ENCODE data around the gene KCNQ5. TPM values are rescaled to one million over a fixed set of nuclear protein-coding genes. Genes with fewer than 3 reads are reported as not detected.

KCNQ5 gene
- total RNA-seq, 4 donors from 2014 or later, result 0.52 to 0.97 (median 0.59) TPM

DNA sequence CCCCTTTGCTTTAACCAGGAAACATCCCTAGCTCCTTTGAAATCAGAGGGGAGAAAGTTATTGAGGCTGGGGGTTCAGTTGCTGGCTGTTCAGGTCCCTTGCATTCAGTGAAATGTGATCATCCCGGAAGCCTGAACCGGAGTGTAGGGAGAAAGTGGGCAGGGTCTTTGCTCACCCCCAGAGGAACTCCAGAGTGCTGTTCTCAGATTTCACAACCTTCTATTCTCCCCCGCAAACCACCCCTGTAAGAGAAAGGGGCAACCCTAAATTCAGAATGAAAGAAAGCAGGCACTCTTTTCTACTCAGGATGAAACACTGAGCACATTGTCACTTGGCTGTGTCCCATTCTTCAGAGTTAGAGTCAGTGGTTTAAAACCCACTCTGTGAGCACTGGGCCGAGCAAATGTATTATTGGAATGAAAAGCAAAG lies 463.6 kb downstream of the KCNQ5 start:
- WGBS, 2 donors, result 37 to 52% methylated on average over 4 of the region's 4 CpGs
- H3K4me3 ChIP-seq (ENCODE audit: low read depth, poor library complexity, severe bottlenecking), result no peak overlapping the region
- TF ChIP-seq CTCF (IDR thresholded peaks at IDR 0.05) (no peak), POLR2A (IDR thresholded peaks at IDR 0.05) (no peak)
- intact Hi-C loops (cut with DNase I; ENCODE audit: low total_unique reads), result no loop called here
- DNase-seq (ENCODE audit: low spot score in 2 of 2), result no peak

- TF ChIP-seq POLR2A (IDR thresholded peaks at IDR 0.05) (no peak), CTCF (IDR thresholded peaks at IDR 0.05) (no peak)
- intact Hi-C loops (cut with DNase I; ENCODE audit: low total_unique reads), result no loop called here
- no peak overlapping the region for H3K4me3 ChIP-seq (ENCODE audit: low read depth, poor library complexity, severe bottlenecking)
- DNase-seq (ENCODE audit: low spot score in 2 of 2), result no peak
- 87% methylated on average over 2 of the region's 2 CpGs for WGBS, 2 donors
Observed at GRCh38 chr6:73086726-73087125, 464.9 kb downstream of the KCNQ5 start.

GRCh38 chr6:73088138-73088813 lies 466.4 kb downstream of the KCNQ5 start:
- no peak for DNase-seq (ENCODE audit: low spot score in 2 of 2)
- H3K4me3 ChIP-seq (ENCODE audit: low read depth, poor library complexity, severe bottlenecking), result no peak overlapping the region
- 84 to 86% methylated on average over 4 of the region's 4 CpGs for WGBS, 2 donors
- intact Hi-C loops (cut with DNase I; ENCODE audit: low total_unique reads), result no loop called here
- no peak for TF ChIP-seq CTCF (IDR thresholded peaks at IDR 0.05)
- no peak for TF ChIP-seq POLR2A (IDR thresholded peaks at IDR 0.05)

DNA sequence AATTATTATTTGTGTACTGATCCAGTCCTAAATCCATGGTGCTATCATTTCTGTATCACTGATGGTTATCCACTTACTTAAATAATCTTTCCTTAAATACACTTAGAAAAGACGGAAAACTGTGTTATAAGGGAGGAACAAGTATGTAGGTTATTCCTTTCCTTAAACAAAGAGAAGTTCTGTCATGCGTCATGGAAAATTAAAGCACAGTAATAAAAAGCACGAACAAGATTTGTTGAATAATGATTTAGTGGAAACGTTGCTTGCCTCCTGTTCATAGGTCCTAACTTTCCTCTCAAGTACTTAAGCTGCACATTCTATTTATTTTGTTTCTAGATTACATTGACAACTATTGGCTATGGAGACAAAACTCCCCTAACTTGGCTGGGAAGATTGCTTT lies 483.1 kb downstream of the KCNQ5 start:
- intact Hi-C loops (cut with DNase I; ENCODE audit: low total_unique reads), result no loop called here
- no peak for DNase-seq (ENCODE audit: low spot score in 2 of 2)
- TF ChIP-seq POLR2A (IDR thresholded peaks at IDR 0.05) (no peak), CTCF (IDR thresholded peaks at IDR 0.05) (no peak)
- 61 to 69% methylated on average over 4 of the region's 4 CpGs for WGBS, 2 donors
- H3K4me3 ChIP-seq (ENCODE audit: low read depth, poor library complexity, severe bottlenecking), result no peak overlapping the region

- no peak overlapping the region for H3K4me3 ChIP-seq (ENCODE audit: low read depth, poor library complexity, severe bottlenecking)
- WGBS, 2 donors, result 72 to 74% methylated on average over 1 of the region's 1 CpG
- DNase-seq (ENCODE audit: low spot score in 2 of 2), result no peak
- intact Hi-C loops (cut with DNase I; ENCODE audit: low total_unique reads), result no loop called here
- no peak for TF ChIP-seq CTCF (IDR thresholded peaks at IDR 0.05)
- TF ChIP-seq POLR2A (IDR thresholded peaks at IDR 0.05), result no peak
Observed at GRCh38 chr6:73107016-73107415, 485.2 kb downstream of the KCNQ5 start.

DNA sequence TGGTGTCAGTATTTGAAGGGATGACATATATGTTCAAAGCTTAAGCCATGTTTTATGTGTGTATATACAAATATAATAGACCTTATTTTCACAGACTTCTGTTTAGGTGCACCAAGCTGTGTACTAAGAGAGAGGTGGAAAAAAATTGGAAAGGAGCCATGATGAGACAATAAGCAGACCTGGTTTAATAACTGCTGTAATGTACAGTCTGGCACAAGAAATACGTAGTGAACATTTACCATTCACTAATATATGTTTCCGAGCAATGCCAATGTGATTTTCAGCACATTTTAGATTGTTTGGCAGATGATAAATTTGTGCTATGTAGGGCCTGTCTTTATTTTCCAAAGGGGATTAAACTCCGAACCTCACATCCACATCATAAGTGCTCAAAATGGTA lies 487.1 kb downstream of the KCNQ5 start:
- TF ChIP-seq CTCF (IDR thresholded peaks at IDR 0.05), result no peak
- TF ChIP-seq POLR2A (IDR thresholded peaks at IDR 0.05), result no peak
- no peak for DNase-seq (ENCODE audit: low spot score in 2 of 2)
- intact Hi-C loops (cut with DNase I; ENCODE audit: low total_unique reads), result no loop called here
- 89 to 97% methylated on average over 3 of the region's 3 CpGs for WGBS, 2 donors
- H3K4me3 ChIP-seq (ENCODE audit: low read depth, poor library complexity, severe bottlenecking), result no peak overlapping the region
